Upper lobe of right lung (tissue), 1 donor: ENCODE data around the gene ATG12. TPM values are rescaled to one million over a fixed set of nuclear protein-coding genes. Genes with fewer than 3 reads are reported as not detected.

Experiments used
- ATAC-seq: fragments of 200-7000 bp; cut with Tn5 transposase; one replicate; pipeline ENCODE4 v1.9.1; 2020; ENCODE audit warnings: mild to moderate bottlenecking, moderate library complexity
- DNase-seq: peaks from one replicate; pipeline ENCODE4 v3.0.0-alpha.2; 2020
- H3K27ac ChIP-seq: fragments of 200-600 bp; one replicate; pipeline ENCODE4 v1.8.0; 2022
- H3K27me3 ChIP-seq: fragments of 200-600 bp; one replicate; pipeline ENCODE4 v1.8.0; 2022; ENCODE audit warnings: mild to moderate bottlenecking
- H3K36me3 ChIP-seq: fragments of 200-600 bp; one replicate; pipeline ENCODE4 v1.8.0; 2022
- H3K4me1 ChIP-seq: fragments of 200-600 bp; one replicate; pipeline ENCODE4 v1.8.0; 2022
- H3K4me3 ChIP-seq: fragments of 200-600 bp; one replicate; pipeline ENCODE4 v1.8.0; 2022; ENCODE audit warnings: mild to moderate bottlenecking
- H3K9me3 ChIP-seq: fragments of 200-600 bp; one replicate; pipeline ENCODE4 v1.8.0; 2022
- intact Hi-C: fragments of 100-400 bp; cut with DNase I; formaldehyde crosslinking; loops from one replicate; pipeline ENCODE4 v1.11.0; 2022
- total RNA-seq: library from RNA; stranded (reverse); fragmentation: NEBNext Ultra II Directional; extraction: Animal tissue kit (Norgen Biotek cat#: 25700); gene quantifications from one replicate; pipeline ENCODE4 v1.2.1, GENCODE V29; 2021
- TF ChIP-seq, protein P1 (sequence below): fragments of 200-600 bp; IDR thresholded peaks from one replicate; pipeline ENCODE4 v1.8.0; 2022; ENCODE audit warnings: antibody characterized with exemption
- donor health status: DM: no; HTN: yes; CAD: no; lungs with severe emphysema.

The ATG12 gene
- total RNA-seq, 1 donor from 2014 or later, result 36.5 TPM

DNA sequence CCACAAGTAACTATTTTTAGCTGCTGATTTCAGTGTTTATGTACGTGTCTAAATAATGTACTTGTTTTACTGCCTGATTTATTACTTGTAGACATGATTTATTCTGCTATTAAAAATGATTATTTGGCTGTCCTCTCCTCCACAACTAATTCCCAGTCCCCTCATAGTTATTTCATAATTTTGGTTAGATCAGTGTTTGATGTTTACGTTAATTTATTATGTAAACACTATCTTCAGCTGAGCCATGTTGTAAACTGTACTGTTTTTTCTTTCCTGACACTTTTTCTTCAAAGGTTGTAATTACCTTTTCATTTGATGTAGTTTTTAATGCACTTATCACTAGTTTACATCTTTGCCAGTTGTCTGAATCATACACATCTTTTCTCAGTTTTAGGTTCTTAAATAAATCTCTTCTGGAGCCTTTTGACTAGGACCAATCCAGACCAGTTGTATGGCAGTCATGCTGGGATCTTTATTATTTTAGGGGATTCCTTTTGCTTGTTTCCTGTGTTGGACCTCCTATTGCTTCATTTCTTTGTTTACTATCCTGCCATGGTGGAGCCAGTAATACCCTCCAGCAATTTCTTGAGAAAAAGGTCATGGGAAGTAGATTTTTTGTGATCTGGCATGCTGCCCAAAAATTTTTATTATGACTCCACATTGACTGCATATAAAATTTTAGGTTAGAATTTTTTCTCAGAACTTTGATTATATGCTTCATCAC, 16.4 kb upstream of the ATG12 start:
- no peaks in the 10 kb centered on the region for H3K9me3 ChIP-seq
- DNase-seq (no peak), ATAC-seq (no peak)
- TF ChIP-seq, protein P1, sequence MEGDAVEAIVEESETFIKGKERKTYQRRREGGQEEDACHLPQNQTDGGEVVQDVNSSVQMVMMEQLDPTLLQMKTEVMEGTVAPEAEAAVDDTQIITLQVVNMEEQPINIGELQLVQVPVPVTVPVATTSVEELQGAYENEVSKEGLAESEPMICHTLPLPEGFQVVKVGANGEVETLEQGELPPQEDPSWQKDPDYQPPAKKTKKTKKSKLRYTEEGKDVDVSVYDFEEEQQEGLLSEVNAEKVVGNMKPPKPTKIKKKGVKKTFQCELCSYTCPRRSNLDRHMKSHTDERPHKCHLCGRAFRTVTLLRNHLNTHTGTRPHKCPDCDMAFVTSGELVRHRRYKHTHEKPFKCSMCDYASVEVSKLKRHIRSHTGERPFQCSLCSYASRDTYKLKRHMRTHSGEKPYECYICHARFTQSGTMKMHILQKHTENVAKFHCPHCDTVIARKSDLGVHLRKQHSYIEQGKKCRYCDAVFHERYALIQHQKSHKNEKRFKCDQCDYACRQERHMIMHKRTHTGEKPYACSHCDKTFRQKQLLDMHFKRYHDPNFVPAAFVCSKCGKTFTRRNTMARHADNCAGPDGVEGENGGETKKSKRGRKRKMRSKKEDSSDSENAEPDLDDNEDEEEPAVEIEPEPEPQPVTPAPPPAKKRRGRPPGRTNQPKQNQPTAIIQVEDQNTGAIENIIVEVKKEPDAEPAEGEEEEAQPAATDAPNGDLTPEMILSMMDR, result no peak
- no peaks in the 10 kb centered on the region for H3K36me3 ChIP-seq
- H3K27me3 ChIP-seq, result no peaks in the 10 kb centered on the region
- H3K4me1 ChIP-seq, result peaks cover 27% of the 10 kb centered on the region
- H3K4me3 ChIP-seq, result no peak overlapping the region
- intact Hi-C loops, result no loop called here
- H3K27ac ChIP-seq, result no peak overlapping the region

DNA sequence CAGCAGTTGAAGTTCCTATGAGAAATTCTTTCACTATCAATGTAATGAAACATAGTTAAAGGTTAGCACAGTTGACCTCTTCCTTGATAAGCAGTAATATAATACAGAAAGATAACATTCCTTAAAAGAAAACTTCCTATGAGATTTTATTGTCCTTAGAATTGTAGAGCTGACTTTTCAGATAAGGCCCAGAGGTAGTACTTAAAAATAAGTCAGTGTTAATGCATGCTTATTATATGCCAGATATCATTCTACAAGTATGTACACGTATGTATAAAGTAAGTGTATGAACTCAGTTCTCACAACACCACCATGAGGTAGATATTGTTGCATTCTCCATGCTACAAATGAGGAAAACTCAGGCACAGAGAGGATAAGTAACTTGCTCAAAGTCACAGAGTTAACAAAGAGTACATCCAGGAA, 15.7 kb upstream of the ATG12 start:
- DNase-seq (no peak), ATAC-seq (no peak)
- no peak overlapping the region for H3K27ac ChIP-seq
- H3K9me3 ChIP-seq, result no peaks in the 10 kb centered on the region
- TF ChIP-seq, protein P1, result no peak
- H3K4me3 ChIP-seq, result no peak overlapping the region
- intact Hi-C loops, result no loop called here
- no peaks in the 10 kb centered on the region for H3K36me3 ChIP-seq
- no peaks in the 10 kb centered on the region for H3K27me3 ChIP-seq
- H3K4me1 ChIP-seq, result peaks cover 27% of the 10 kb centered on the region

DNA sequence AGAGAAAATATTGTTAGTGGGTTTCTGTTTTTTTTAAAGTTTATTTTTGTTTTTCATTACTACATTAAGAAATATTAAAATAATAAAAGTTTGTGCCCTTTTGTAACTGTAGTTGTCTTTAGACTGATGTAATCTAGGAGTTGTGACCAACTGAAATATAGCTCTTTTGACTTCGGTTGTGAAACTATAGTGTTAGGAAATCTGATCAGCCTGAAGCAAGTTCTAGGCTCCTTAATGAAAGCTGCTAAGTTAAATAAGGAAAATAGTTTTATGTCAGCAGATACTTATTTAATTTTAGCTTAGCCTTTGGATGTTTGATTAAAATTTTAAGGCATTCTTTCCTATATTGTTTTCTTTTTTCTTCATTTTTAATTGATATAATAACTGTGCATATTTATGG, 14.6 kb upstream of the ATG12 start:
- ATAC-seq (no peak), DNase-seq (no peak)
- intact Hi-C loops, result no loop called here
- Histone ChIP-seq H3K4me3 (no peak overlapping the region), H3K27ac (no peak overlapping the region), H3K27me3 (no peaks in the 10 kb centered on the region), H3K36me3 (no peaks in the 10 kb centered on the region), H3K9me3 (no peaks in the 10 kb centered on the region), H3K4me1 (peaks cover 29% of the 10 kb centered on the region)
- TF ChIP-seq, protein P1, result no peak

DNA sequence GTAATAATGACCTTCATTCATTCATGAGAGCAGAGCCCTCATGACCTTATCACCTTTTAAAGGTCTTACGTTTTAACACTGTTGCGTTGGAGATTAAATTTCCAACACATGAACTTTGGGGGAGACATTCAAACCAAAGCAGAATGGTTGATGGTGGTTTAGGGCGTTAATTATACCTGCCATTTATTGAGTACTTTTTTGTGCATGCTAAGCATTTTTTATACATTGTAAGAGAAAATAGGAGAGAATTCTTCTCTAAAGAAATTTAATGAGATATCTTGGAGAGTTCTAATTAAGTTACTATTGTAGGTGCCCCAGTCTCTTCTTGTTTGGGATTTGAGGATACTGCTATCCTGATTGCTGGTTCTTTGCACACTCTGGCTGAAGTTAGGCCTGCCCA, 12.8 kb upstream of the ATG12 start:
- ATAC-seq (no peak), DNase-seq (no peak)
- Histone ChIP-seq H3K36me3 (no peaks in the 10 kb centered on the region), H3K27me3 (no peaks in the 10 kb centered on the region), H3K4me3 (no peak overlapping the region), H3K9me3 (no peaks in the 10 kb centered on the region), H3K27ac (no peak overlapping the region), H3K4me1 (peaks cover 42% of the 10 kb centered on the region)
- intact Hi-C loops, result no loop called here
- TF ChIP-seq, protein P1, result no peak

DNA sequence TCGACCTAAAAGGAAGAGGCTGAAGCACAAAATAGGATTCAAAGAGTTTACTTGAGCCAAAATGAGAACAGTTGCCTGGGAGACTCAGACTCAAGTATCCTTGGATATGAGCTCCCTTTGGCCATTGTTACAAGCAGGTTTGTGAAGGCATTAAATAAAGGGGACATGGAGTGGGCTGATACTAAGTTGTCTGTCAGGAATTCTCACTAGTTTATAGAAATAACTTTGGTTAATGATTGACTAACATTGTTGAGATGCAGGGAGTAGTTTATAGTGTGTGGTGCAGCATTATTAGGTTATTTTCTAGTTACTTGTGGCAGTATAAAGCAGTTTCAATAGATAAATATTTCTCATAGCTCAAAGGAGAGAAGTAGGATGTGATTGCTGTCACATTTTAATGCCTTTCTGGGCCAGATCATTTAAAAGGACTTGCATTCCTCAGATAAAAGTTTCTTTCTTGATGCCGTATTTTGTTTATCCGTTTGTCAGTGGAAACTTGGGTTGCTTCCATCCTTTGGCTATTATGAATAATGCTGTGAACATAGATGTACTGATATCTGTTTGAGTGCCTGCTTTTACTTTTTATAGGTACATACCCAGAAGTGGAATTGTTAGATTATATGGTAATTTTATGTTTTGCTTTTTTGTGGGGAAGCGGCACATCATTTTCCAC, 9.5 kb upstream of the ATG12 start:
- no peak for DNase-seq
- TF ChIP-seq, protein P1, result no peak
- peaks cover 16% of the 10 kb centered on the region for H3K4me1 ChIP-seq
- no peaks in the 10 kb centered on the region for H3K36me3 ChIP-seq
- H3K9me3 ChIP-seq, result no peaks in the 10 kb centered on the region
- H3K4me3 ChIP-seq, result no peak overlapping the region
- intact Hi-C loops, result no loop called here
- H3K27ac ChIP-seq, result no peak overlapping the region
- ATAC-seq, result no peak
- no peaks in the 10 kb centered on the region for H3K27me3 ChIP-seq
